ENCODE results near the gene SPARCL1.

Gene SPARCL1

GRCh38 chr4:87553182-87553581 lies 24.0 kb upstream of the SPARCL1 start:
- ATAC-seq (ENCODE audit: low read depth) (no peak), DNase-seq (ENCODE audit: low spot score in 2 of 2) (no peak)
- Mint-ChIP-seq H3K27ac (no peak overlapping the region), H3K4me1 (no peaks in the 10 kb centered on the region), H3K36me3 (no peaks in the 10 kb centered on the region), H3K4me3 (no peak overlapping the region), H3K9me3 (no peaks in the 10 kb centered on the region), H3K27me3 (peaks cover 7% of the 10 kb centered on the region)

GRCh38 chr4:87551361-87551760 lies 22.2 kb upstream of the SPARCL1 start:
- DNase-seq (ENCODE audit: low spot score in 2 of 2) (no peak), ATAC-seq (ENCODE audit: low read depth) (no peak)
- Mint-ChIP-seq H3K27me3 (peaks cover 6% of the 10 kb centered on the region), H3K9me3 (no peaks in the 10 kb centered on the region), H3K4me1 (no peaks in the 10 kb centered on the region), H3K4me3 (no peak overlapping the region), H3K27ac (no peak overlapping the region), H3K36me3 (no peaks in the 10 kb centered on the region)

- H3K4me1 Mint-ChIP-seq = no peaks in the 10 kb centered on the region
- no peak overlapping the region for H3K27ac Mint-ChIP-seq
- H3K9me3 Mint-ChIP-seq = peaks cover 5% of the 10 kb centered on the region
- ATAC-seq (ENCODE audit: low read depth) = no peak
- H3K27me3 Mint-ChIP-seq = peaks cover 9% of the 10 kb centered on the region
- H3K4me3 Mint-ChIP-seq = no peak overlapping the region
- DNase-seq (ENCODE audit: low spot score in 2 of 2) = no peak
- no peaks in the 10 kb centered on the region for H3K36me3 Mint-ChIP-seq
These were observed 18.0 kb upstream of the SPARCL1 start for GRCh38 chr4:87547016-87547708.

- Mint-ChIP-seq H3K9me3 (peaks cover 5% of the 10 kb centered on the region), H3K36me3 (no peaks in the 10 kb centered on the region)
- DNase-seq (ENCODE audit: low spot score in 2 of 2) = no peak
These were observed 15.9 kb upstream of the SPARCL1 start for GRCh38 chr4:87545052-87545451.

GRCh38 chr4:87543835-87544461 lies 14.8 kb upstream of the SPARCL1 start:
- H3K4me1 Mint-ChIP-seq = no peaks in the 10 kb centered on the region
- H3K27ac Mint-ChIP-seq = no peak overlapping the region
- peaks cover 5% of the 10 kb centered on the region for H3K9me3 Mint-ChIP-seq
- ATAC-seq (ENCODE audit: low read depth) = no peak
- peaks cover 5% of the 10 kb centered on the region for H3K27me3 Mint-ChIP-seq
- H3K36me3 Mint-ChIP-seq = no peaks in the 10 kb centered on the region
- no peak overlapping the region for H3K4me3 Mint-ChIP-seq
- no peak for DNase-seq (ENCODE audit: low spot score in 2 of 2)

More at GRCh38 chr4:87545052-87545451, 15.9 kb upstream of the SPARCL1 start:
- Mint-ChIP-seq H3K4me1 (no peaks in the 10 kb centered on the region), H3K4me3 (no peak overlapping the region), H3K27me3 (peaks cover 5% of the 10 kb centered on the region), H3K27ac (no peak overlapping the region)
- no peak for ATAC-seq (ENCODE audit: low read depth)

- Mint-ChIP-seq H3K4me3 (no peak overlapping the region), H3K36me3 (no peaks in the 10 kb centered on the region), H3K9me3 (peaks cover 5% of the 10 kb centered on the region), H3K27ac (no peak overlapping the region), H3K27me3 (peaks cover 5% of the 10 kb centered on the region), H3K4me1 (no peaks in the 10 kb centered on the region)
- ATAC-seq (ENCODE audit: low read depth) (no peak), DNase-seq (ENCODE audit: low spot score in 2 of 2) (no peak)
These were observed 13.6 kb upstream of the SPARCL1 start for GRCh38 chr4:87542734-87543312.

- no peak for DNase-seq (ENCODE audit: low spot score in 2 of 2)
- Mint-ChIP-seq H3K36me3 (no peaks in the 10 kb centered on the region), H3K4me3 (no peak overlapping the region), H3K4me1 (no peaks in the 10 kb centered on the region), H3K27ac (no peak overlapping the region), H3K9me3 (peaks cover 5% of the 10 kb centered on the region), H3K27me3 (peaks cover 5% of the 10 kb centered on the region)
- no peak for ATAC-seq (ENCODE audit: low read depth)
These were observed 13.0 kb upstream of the SPARCL1 start for GRCh38 chr4:87541956-87542709.

- DNase-seq (ENCODE audit: low spot score in 2 of 2) = no peak
- Mint-ChIP-seq H3K4me3 (no peak overlapping the region), H3K9me3 (peaks cover 5% of the 10 kb centered on the region), H3K27ac (no peak overlapping the region), H3K27me3 (peaks cover 5% of the 10 kb centered on the region), H3K4me1 (no peaks in the 10 kb centered on the region), H3K36me3 (no peaks in the 10 kb centered on the region)
- ATAC-seq (ENCODE audit: low read depth) = no peak
These were observed 12.3 kb upstream of the SPARCL1 start for GRCh38 chr4:87541521-87541920.

- Mint-ChIP-seq H3K27ac (no peak overlapping the region), H3K4me1 (no peaks in the 10 kb centered on the region), H3K4me3 (no peak overlapping the region), H3K27me3 (peaks cover 5% of the 10 kb centered on the region), H3K36me3 (no peaks in the 10 kb centered on the region), H3K9me3 (peaks cover 5% of the 10 kb centered on the region)
- DNase-seq (ENCODE audit: low spot score in 2 of 2) (no peak), ATAC-seq (ENCODE audit: low read depth) (no peak)
These were observed 11.2 kb upstream of the SPARCL1 start for GRCh38 chr4:87540146-87541058.

- no peaks in the 10 kb centered on the region for H3K27me3 Mint-ChIP-seq
- H3K27ac Mint-ChIP-seq = no peak overlapping the region
- DNase-seq (ENCODE audit: low spot score in 2 of 2) (no peak), ATAC-seq (ENCODE audit: low read depth) (no peak)
- H3K4me3 Mint-ChIP-seq = no peak overlapping the region
- H3K4me1 Mint-ChIP-seq = no peaks in the 10 kb centered on the region
- no peaks in the 10 kb centered on the region for H3K9me3 Mint-ChIP-seq
- no peaks in the 10 kb centered on the region for H3K36me3 Mint-ChIP-seq
These were observed 3.7 kb upstream of the SPARCL1 start for GRCh38 chr4:87532907-87533306.

GRCh38 chr4:87532109-87532508 lies 2.9 kb upstream of the SPARCL1 start:
- ATAC-seq (ENCODE audit: low read depth) (no peak), DNase-seq (ENCODE audit: low spot score in 2 of 2) (no peak)
- no peaks in the 10 kb centered on the region for H3K27me3 Mint-ChIP-seq
- H3K27ac Mint-ChIP-seq = no peak overlapping the region
- H3K4me3 Mint-ChIP-seq = no peak overlapping the region
- H3K4me1 Mint-ChIP-seq = no peaks in the 10 kb centered on the region
- H3K36me3 Mint-ChIP-seq = no peaks in the 10 kb centered on the region
- H3K9me3 Mint-ChIP-seq = no peaks in the 10 kb centered on the region

- no peaks in the 10 kb centered on the region for H3K9me3 Mint-ChIP-seq
- no peak overlapping the region for H3K4me3 Mint-ChIP-seq
- ATAC-seq (ENCODE audit: low read depth) = no peak
- no peaks in the 10 kb centered on the region for H3K4me1 Mint-ChIP-seq
- DNase-seq (ENCODE audit: low spot score in 2 of 2) = no peak
- H3K27ac Mint-ChIP-seq = no peak overlapping the region
- H3K27me3 Mint-ChIP-seq = no peaks in the 10 kb centered on the region
- H3K36me3 Mint-ChIP-seq = no peaks in the 10 kb centered on the region
These were observed 2.4 kb upstream of the SPARCL1 start for GRCh38 chr4:87531621-87532020.

- Mint-ChIP-seq H3K27ac (no peak overlapping the region), H3K36me3 (no peaks in the 10 kb centered on the region), H3K9me3 (no peaks in the 10 kb centered on the region), H3K4me1 (no peaks in the 10 kb centered on the region), H3K4me3 (no peak overlapping the region), H3K27me3 (peaks cover 2% of the 10 kb centered on the region)
- no peak for DNase-seq (ENCODE audit: low spot score in 2 of 2)
- ATAC-seq (ENCODE audit: low read depth) = no peak
These were observed 1.7 kb upstream of the SPARCL1 start for GRCh38 chr4:87530868-87531267.

Measured in memory B cell (primary cell).